Cardiac fibroblast (primary cell): Measurements from ENCODE around the gene CPPED1.

Source experiments
- DNase-seq, 2 donors: peaks; one replicate each; pipeline versions ENCODE4 v3.0.0 to v3.0.0-alpha.2; 2010; ENCODE audit warnings: low read depth in 2 of 2
- H3K4me3 ChIP-seq, 2 donors: replicated peaks in 1 of 2; 1 replicate in 1 of 2; 2 replicates in 1 of 2; pipeline ENCODE4 v1.5.1; 2011; ENCODE audit warnings: low read depth in 2 of 2, low read length in 2 of 2, mild to moderate bottlenecking in 2 of 2, moderate library complexity in 1 of 2
- CTCF ChIP-seq: IDR thresholded peaks from one replicate; pipeline ENCODE4 v1.5.1; 2011; ENCODE audit warnings: low read depth, mild to moderate bottlenecking, low read length, inconsistent platforms

CPPED1 gene

GRCh38 chr16:12613992-12614661 lies 189.6 kb downstream of the CPPED1 start:
- no peak for TF ChIP-seq CTCF
- DNase-seq = no peak
- H3K4me3 ChIP-seq = no peak overlapping the region

- TF ChIP-seq CTCF = no peak
- no peak overlapping the region for H3K4me3 ChIP-seq
- peak in 1 of 2 donors; percentile 40 for DNase-seq
Observed at GRCh38 chr16:12613131-12613991, 190.3 kb downstream of the CPPED1 start.

GRCh38 chr16:12612598-12613101 lies 191.0 kb downstream of the CPPED1 start:
- DNase-seq = no peak
- H3K4me3 ChIP-seq = no peak overlapping the region
- TF ChIP-seq CTCF = no peak

GRCh38 chr16:12611916-12612597 lies 191.6 kb downstream of the CPPED1 start:
- H3K4me3 ChIP-seq = no peak overlapping the region
- no peak for TF ChIP-seq CTCF
- no peak for DNase-seq

- no peak for TF ChIP-seq CTCF
- DNase-seq = no peak
Observed at GRCh38 chr16:12611006-12611477, 192.6 kb downstream of the CPPED1 start.

GRCh38 chr16:12609937-12610699 lies 193.6 kb downstream of the CPPED1 start:
- no peak overlapping the region for H3K4me3 ChIP-seq
- no peak for TF ChIP-seq CTCF
- DNase-seq = no peak

More at GRCh38 chr16:12611006-12611477, 192.6 kb downstream of the CPPED1 start:
- H3K4me3 ChIP-seq = no peak overlapping the region
